ENCODE measurements around the gene MAN1A2. TPM values are rescaled to one million over a fixed set of nuclear protein-coding genes. Genes with fewer than 3 reads are reported as not detected.
A peak's percentile ranks its signal among the peaks of the same experiment; 100 is the strongest.

Gene MAN1A2
- polyA plus RNA-seq, 1 experiment: 40.7 TPM

DNA sequence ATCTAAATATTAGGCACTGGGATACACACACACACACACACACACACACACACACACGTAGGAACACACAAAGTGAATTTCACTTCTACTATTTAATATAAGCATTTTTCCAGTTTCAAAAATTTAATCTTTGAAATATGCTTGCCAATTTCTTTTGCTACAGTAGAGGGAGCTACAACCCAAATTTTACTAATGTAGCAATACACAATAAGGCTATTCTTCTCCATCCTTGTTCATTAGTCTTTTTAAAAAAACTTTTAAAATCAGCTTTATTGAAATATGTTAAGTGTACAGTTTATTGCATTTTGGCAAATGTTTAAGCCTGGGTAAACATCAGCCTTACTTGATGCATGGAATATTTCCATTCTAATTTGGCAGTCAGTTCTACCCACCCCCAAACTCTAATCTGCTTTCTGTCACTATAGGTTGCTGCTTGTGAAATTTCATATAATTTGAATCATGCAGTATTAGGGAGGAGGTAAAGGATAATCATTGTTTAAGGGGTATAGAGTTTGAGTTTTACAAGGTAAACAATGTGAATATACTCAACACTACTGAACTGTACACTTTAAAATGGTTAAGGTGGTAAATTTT, 145.6 kb downstream of the MAN1A2 start:
- Histone ChIP-seq H3K9me3 (ENCODE audit: control insufficient read depth, insufficient read depth, low read length) (no peaks in the 10 kb centered on the region), H3K4me3 (ENCODE audit: low read depth, low read length) (no peak overlapping the region), H3K27ac (ENCODE audit: low read depth, low read length) (no peak overlapping the region), H3K27me3 (ENCODE audit: control insufficient read depth, insufficient read depth, low read length) (no peaks in the 10 kb centered on the region)
- TF ChIP-seq, protein P1, sequence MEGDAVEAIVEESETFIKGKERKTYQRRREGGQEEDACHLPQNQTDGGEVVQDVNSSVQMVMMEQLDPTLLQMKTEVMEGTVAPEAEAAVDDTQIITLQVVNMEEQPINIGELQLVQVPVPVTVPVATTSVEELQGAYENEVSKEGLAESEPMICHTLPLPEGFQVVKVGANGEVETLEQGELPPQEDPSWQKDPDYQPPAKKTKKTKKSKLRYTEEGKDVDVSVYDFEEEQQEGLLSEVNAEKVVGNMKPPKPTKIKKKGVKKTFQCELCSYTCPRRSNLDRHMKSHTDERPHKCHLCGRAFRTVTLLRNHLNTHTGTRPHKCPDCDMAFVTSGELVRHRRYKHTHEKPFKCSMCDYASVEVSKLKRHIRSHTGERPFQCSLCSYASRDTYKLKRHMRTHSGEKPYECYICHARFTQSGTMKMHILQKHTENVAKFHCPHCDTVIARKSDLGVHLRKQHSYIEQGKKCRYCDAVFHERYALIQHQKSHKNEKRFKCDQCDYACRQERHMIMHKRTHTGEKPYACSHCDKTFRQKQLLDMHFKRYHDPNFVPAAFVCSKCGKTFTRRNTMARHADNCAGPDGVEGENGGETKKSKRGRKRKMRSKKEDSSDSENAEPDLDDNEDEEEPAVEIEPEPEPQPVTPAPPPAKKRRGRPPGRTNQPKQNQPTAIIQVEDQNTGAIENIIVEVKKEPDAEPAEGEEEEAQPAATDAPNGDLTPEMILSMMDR (IDR thresholded peaks at IDR 0.05; ENCODE audit: low read depth, low read length): peak; percentile 64
- no peak for DNase-seq (ENCODE audit: low read depth, low spot score)
- POLR2A ChIA-PET: interaction anchor here (0.6 to 0.7 kb wide), 2 partner anchors 302 to 386 kb away, joined by 3 to 4 read pairs; partner anchors contain the start of gene VTCN1
- CTCF ChIA-PET: interaction anchor here (0.6 to 9.5 kb wide), 32 partner anchors 10 to 445 kb away, joined by 3 to 173 read pairs (median 4); partner anchors contain the start of genes GDAP2 and WDR3

DNA sequence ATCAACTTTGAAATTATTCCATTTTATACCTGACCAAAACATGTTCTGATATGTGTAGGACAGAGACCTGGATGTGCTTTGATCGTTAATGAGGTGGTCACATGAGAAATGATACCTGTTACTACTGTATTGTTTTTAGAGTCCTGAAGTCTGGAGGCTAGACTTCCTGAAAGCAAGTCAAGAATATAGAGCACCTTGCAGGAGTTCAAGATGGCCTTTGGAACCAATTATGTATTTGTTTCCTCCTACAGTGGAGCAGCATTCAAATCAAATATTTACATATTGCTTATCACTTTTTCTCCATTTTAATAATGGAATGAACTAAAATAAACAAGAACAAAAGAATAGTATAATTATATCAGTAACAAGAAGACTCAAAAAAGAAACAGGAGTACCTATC, 155.9 kb downstream of the MAN1A2 start:
- Histone ChIP-seq H3K9me3 (ENCODE audit: control insufficient read depth, insufficient read depth, low read length) (no peaks in the 10 kb centered on the region), H3K27me3 (ENCODE audit: control insufficient read depth, insufficient read depth, low read length) (no peaks in the 10 kb centered on the region), H3K27ac (ENCODE audit: low read depth, low read length) (no peak overlapping the region), H3K4me3 (ENCODE audit: low read depth, low read length) (no peak overlapping the region)
- ChIA-PET CTCF (interaction anchor here (0.8 to 1.3 kb wide), 3 partner anchors 11 to 373 kb away, joined by 3 to 8 read pairs (median 3); no protein-coding TSS in a partner anchor), POLR2A (no interaction called here)
- DNase-seq (ENCODE audit: low read depth, low spot score): no peak
- TF ChIP-seq, protein P1 (IDR thresholded peaks at IDR 0.05; ENCODE audit: low read depth, low read length): no peak

DNA sequence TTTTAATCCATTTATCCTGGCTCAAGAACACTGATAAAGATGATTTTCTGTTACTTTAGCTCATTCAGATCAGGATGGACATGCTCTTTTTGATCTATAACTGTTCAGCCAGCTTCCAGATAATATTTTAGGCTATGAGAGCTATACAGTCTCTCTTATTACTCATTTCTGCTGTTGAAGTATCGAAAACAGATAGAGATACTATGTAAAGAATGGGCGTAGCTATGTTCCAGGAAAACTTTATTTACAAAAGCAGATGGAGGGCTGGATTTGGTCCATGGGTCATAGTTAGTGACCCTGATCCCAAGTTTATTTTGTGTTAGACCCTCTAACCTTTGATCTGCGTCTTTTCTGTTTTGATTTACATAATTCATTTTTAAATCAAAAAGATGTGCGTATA, 159.8 kb downstream of the MAN1A2 start:
- DNase-seq (ENCODE audit: low read depth, low spot score): no peak

DNA sequence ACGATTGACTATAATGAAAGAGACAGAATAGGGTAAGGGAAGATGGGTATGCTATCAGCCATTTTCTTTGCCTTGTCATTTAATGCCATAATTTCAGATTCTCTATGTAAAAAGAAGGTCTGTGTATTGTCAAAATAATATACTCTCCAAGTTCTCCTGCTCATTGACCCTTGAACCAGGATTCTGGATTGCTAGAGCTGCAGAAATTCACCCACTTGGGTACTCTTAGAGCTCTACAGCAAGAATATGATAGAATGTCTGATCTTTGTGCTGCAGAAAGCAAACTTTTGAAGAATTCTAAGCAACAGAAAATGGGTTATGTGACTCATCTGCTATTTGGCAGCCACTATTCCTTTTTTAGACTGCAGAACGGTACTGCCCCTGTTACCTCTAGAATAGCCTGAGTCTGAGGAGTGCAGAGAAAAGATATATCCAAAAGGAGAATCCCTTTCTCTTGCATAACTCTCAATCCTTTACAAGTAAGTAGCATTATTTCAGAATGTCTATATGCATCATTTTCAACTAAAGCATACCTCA, 160.4 kb downstream of the MAN1A2 start:
- H3K4me3 ChIP-seq (ENCODE audit: low read depth, low read length): no peak overlapping the region
- ChIA-PET POLR2A (no interaction called here), CTCF (interaction anchor here (0.6 to 4.7 kb wide), 7 partner anchors 7 to 368 kb away, joined by 3 to 25 read pairs (median 7); no protein-coding TSS in a partner anchor)
- H3K27me3 ChIP-seq (ENCODE audit: control insufficient read depth, insufficient read depth, low read length): no peaks in the 10 kb centered on the region
- peak; percentile 15 for DNase-seq (ENCODE audit: low read depth, low spot score)
- TF ChIP-seq, protein P1 (IDR thresholded peaks at IDR 0.05; ENCODE audit: low read depth, low read length): no peak
- H3K9me3 ChIP-seq (ENCODE audit: control insufficient read depth, insufficient read depth, low read length): no peaks in the 10 kb centered on the region
- no peak overlapping the region for H3K27ac ChIP-seq (ENCODE audit: low read depth, low read length)

More for the DNA sequence above, 159.8 kb downstream of the MAN1A2 start:
- CTCF ChIA-PET: interaction anchor here (1.1 to 4.7 kb wide), 5 partner anchors 8 to 368 kb away, joined by 5 to 25 read pairs (median 8); no protein-coding TSS in a partner anchor
- Histone ChIP-seq H3K4me3 (ENCODE audit: low read depth, low read length) (no peak overlapping the region), H3K27me3 (ENCODE audit: control insufficient read depth, insufficient read depth, low read length) (no peaks in the 10 kb centered on the region), H3K9me3 (ENCODE audit: control insufficient read depth, insufficient read depth, low read length) (no peaks in the 10 kb centered on the region), H3K27ac (ENCODE audit: low read depth, low read length) (no peak overlapping the region)
- POLR2A ChIA-PET: no interaction called here
- TF ChIP-seq, protein P1 (IDR thresholded peaks at IDR 0.05; ENCODE audit: low read depth, low read length): no peak

DNA sequence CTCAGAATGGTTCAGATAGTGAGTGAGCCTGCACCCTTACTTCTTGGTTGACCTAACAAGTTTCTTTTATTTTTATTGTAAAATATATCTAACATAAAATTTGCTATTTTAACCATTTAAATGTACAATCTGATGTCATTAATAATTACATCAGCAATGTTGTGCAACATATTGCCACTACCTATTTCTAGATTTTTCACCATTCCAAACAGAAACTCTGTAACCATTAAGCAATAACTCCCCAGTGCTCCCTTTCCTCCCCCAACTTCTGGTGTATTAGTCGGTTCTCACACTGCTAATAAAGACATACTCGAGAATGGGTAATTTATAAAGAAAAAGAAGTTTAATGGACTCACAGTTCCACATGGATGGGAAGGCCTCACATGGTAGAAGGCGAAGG, 162.4 kb downstream of the MAN1A2 start:
- Histone ChIP-seq H3K4me3 (ENCODE audit: low read depth, low read length) (no peak overlapping the region), H3K9me3 (ENCODE audit: control insufficient read depth, insufficient read depth, low read length) (no peaks in the 10 kb centered on the region), H3K27me3 (ENCODE audit: control insufficient read depth, insufficient read depth, low read length) (no peaks in the 10 kb centered on the region), H3K27ac (ENCODE audit: low read depth, low read length) (no peak overlapping the region)
- no peak for DNase-seq (ENCODE audit: low read depth, low spot score)
- TF ChIP-seq, protein P1 (IDR thresholded peaks at IDR 0.05; ENCODE audit: low read depth, low read length): no peak
- ChIA-PET POLR2A (no interaction called here), CTCF (interaction anchor here (1.2 to 4.7 kb wide), 3 partner anchors 230 to 399 kb away, joined by 4 to 25 read pairs (median 7); no protein-coding TSS in a partner anchor)

Data from AG04450 (cell line).